Activated CD4-positive, alpha-beta T cell treated with anti-CD3 and anti-CD28 coated beads, Interleukin-2, amount 50 U/mL, for 16 hours (primary cell): ENCODE measurements around the gene CREB3L2.
A peak's percentile ranks its signal among the peaks of the same experiment; 100 is the strongest.

ENCODE experiments used
- DNase-seq: peaks from one replicate; pipeline ENCODE4 v3.0.0-alpha.2; 2020

Gene CREB3L2

DNA sequence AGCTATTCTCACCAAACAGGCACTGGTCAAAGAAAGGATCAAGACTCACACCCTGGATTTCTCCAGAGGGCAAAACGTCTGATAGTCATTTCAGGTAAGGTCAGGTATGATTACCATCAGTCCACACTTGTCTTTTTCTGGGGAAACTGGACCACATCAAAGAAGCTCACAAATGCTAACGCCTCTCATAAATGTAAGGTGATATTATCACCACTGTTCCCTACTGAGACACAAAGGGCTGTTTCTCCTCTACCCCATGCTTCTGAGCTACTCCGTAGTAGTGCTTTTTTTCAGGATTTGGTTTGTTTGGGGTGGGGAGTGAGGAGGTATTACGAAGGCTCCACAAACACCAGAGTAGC lies 51.6 kb downstream of the CREB3L2 start:
- DNase-seq, result no peak

DNA sequence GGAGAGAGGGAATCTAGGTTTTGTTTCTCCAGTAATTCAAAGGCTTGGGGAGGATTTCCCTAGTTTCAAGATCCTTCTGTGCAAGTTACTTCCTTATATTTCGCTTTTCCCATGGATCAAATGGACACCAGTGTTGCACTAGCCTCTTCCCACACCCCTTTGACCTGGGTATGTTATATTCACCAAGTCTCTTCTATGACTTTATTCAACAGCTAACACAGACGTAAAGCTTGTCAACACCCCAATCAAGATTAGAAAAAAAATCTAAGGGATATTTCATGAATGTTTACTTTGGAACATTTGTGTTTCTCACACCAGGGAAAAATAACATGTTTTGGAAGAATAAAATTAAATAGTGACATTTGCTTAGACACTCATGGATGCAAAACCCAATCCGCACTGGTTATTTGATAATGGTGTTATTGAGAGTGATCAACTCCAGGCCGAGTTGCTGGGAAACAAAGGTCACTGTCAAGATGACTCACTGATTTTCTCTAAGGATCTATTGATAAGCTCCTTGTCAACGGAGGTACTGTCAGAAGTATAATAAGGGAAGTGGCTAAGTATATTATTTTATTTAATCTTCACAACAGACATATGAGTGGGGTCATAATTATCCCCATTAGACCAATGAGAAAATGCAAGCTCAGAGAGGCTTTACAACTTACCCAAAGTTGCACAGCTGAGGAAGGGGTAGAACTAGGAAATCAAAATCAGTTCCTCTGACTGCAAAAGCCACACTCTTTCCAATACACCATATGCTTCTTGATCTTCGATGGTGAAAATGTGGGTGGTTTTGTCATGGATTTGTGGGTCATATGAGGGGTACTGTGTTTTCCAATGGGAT lies 52.2 kb downstream of the CREB3L2 start:
- DNase-seq, result no peak

DNA sequence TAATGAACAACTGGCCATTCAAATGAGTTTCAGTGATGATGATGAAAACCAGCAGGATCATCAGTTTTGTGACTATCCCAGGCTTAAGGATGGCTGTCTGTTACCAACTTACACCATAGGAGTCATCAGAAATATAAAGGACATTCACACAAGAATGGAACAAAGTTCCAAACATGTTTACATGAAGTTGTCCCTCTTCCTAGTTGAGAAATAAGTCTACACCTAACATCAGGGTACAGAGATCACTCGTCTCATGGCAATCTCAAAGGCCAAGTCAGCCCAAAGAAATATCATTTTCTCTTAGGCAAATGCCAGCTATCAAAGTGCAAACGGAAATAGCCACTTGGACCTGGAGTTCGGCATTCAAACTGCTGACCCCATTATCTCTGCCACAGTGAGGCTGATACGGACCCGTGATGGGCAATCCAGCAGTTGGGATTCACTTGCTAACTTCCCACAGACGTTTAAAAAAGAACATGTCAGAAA lies 53.0 kb downstream of the CREB3L2 start:
- no peak for DNase-seq

DNA sequence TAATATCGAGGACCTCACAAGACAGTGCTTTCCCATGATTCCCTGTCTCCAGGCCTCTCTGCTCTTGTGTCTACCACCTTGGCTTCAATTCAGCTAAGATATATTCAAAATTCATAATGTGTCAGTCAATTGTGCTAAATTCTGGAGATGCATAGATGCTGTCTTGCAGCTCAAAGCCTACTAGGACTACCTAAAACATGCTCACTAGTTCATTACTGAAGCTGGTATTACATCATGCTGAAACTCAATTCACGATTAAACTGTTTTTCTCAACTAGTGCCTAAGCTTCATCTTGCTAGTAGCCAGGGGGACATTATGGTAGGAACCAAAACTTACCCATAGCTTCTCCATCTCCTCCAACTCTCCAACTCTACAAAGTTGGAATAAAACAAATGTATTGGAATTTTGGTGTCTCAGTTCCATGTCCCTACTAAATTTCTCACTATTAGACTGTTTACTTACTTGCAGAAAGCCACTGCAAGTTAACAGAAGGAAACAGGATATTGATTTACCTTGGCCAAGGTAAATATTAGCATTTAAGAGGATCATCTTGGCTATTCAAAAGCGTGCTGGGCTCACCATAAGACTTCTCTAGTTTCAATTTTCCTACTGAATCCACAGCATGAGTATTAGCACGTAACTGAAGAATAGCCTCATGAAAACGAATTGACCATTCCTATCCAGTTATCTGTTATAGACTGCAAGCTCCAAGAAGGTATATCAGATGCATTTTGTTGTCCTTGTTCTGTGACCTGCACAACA lies 53.6 kb downstream of the CREB3L2 start:
- DNase-seq, result no peak

DNA sequence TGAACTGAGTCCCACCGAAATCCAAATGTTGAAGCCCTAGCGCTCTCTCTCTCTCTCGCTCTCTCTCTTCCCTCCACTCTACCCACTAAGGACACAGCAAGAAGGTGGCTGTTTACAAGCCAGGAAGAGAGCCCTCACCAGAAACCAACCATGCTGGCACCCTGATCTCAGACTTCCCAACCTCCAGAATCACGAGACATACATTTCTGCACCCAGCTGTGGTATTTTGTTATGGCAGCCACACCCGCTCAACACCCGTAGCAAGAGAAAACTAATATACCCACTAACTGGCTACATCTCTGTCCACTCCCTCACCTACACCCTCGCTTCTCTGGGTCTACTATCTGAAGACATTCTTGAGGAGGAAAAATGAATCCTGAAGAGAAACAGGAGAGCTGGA lies 54.8 kb downstream of the CREB3L2 start:
- no peak for DNase-seq

DNA sequence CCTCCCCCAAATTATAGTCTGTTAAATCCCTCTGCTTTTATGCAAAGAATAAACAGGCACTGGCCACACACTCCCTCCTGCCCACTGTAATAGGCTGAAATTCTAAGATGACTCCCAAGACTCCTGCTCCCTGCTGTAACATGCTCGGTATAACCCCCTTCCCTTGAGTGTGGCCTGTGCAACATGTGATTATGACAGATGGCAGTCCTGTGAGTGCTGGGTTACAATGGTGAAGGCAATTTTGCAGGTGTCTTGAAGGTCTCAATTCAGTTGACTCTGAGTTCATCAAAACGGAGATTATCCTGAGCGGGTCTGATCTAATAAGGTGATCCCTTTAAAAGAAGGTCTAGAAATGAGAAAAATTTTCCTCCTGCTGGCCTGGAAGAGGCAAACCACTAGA lies 55.9 kb downstream of the CREB3L2 start:
- no peak for DNase-seq

DNA sequence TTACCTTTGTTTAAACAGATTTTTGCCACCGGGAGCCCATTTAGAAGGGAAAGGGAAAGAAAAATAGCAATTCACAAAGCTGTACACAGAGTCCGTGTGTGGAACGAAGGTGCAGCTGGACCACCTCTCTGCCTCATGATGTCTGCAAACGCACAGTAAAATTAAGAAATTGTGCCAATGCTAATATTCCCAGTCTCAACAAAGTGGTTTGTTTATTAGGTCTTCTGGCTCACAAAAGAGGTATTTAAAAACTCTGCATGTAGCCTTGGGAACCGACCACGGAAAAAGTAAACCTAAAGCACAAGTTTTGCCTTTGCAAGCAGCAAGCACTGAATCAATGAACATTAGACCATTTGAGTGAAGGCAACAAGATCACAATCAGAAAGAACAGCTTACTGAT lies 57.7 kb downstream of the CREB3L2 start:
- DNase-seq, result no peak

DNA sequence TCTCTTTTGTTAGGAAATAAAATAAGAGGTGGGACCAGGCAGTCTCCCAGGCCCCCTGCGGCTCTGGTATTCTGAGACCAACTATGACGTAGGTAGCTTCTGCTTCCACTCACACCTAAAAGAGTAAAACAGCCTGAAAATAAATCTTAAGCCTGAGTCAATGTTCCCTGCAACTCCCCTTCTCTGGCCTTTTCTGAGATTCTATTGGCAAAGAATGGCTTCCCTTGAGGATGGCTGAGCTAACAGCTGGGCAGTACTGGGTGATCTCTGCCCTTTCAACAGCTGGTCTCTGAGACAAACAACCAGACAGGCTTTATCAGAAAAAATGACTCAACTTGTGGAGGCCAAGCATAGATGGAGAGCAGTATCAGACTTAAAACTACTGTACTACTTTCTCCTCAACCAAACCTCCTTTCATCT lies 58.7 kb downstream of the CREB3L2 start:
- DNase-seq, result no peak

DNA sequence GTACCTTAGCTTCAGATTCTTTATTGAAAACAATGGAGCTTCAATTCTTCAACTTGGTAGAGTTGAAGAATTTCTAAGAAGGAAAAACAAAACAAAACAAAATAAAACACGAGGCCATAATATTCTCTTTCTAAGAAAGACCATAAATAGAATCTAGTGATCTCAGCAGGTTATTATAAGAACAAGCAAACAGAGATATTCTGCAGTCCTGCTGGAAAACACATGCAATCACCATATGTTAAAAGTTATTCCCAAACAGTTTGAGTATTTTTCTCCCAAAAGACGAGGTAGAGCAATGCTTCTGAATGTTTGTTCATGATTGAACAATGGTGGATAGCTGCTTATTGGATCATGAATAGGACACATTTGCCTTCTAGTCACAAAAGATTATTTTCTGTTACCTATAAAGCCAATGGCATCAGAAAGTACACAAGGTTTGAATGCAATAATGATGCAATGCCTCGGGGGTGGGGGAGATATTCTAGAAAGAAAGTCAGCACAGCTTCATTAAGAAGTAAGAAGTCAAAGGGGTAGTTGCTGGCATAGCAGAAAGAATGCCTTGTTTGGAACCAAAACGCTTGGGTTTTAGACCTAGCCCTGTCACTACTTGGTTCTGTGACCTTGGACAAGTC lies 59.3 kb downstream of the CREB3L2 start:
- DNase-seq, result no peak

DNA sequence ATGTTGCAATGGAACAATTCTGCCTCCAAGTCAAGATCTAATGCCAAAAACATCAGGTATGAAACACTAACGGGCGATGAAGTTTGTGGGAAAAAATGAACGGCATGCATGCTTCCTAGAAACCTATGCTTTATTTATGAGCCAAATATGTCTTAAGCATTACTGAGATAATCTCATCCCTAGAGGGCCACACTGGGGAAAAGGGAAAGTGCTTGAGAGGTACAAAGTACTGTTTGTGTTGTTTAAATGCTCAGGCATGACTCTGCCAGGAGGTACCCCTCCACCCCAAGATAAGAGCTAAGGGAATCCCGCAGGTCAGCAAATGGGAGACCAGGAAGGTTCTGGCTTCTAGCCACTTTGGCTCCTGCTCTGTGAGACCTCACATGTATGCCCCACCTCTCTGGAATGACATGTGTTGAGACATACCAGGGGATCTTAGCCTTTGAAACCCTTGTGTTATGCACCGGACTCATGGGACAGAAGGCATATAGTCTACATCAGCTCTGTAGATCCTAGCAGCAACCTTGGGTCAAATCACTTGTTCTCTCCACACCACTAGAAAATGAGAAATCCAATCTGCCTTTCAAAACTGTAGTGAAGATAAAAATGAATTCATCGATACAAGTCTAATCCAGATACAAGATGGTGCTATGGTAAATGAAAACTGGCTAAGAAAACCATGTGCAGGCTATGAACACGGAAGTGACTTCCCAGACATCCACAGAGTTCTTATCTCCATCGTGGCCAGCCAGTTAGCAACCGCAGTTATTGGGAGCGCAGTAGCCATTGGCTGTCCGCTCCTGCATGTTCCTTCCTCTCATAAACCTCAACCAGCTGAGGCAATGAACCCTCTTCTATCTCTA lies 61.0 kb downstream of the CREB3L2 start:
- no peak for DNase-seq

DNA sequence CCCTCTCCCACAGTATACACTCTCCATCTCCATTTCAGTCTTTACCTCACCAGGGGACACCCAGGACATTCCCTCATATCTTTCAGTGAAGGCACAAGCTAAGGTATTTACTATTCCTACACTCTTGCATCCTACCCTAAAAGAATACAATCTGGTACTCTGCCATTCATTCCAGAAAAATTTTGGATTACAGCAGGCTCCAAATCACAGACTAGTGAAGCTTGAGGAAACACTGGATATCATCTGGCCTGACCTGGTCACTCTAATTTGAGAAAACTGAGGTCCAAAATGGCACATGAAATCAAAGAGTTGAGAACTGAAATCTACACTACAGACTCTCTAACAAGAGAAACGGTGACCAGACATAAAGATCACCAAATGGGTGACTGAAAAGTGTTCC lies 61.7 kb downstream of the CREB3L2 start:
- DNase-seq, result no peak

DNA sequence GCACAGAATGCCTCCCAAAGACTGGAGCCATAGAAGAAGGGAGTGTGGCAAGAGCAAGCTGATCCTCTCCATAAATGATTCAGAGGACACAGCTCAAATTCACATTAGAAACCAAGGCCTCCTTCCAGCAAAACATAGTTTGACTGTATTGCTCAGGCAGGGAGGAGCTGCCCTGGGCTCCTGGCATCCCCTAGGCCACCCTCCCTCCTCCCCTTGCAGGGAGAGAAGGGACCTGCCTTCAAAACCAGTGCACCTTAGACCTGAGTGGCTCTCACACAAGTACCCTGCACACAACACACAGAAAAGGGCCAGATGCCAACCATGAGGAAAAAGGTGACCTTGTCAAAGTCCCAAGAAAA lies 64.7 kb downstream of the CREB3L2 start:
- DNase-seq, result no peak

DNA sequence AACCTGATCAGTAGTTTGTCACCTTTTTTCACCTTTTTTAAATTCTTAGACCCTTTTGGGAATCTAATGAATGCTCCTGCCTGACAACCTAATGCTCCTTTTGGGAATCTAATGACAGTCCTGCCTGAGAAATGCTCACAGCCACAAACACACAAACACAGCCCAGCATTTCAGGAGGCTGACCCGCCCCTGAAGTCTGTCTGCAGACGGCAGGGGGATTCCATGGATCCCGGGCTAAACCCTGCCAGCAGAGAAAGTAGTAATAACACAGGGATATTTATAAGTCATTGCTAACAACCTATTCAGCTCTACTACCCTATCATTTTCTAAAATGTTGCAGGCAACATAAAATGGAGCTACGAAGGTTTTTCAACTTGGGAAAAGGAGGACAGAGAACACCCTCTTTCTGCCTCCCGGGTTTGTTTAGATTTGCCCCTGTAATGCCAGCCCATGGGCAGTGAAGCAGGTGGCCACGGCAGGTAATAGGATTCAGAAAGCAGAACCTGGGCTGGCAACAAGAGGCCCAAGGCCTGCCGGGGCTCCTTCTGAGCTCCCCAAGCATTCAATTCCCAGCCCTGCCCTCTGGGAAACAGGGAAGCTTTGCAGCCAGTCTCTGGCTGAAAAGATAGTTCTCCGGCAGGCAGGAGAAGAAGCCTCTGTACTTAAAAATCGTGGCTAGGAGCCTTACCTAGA lies 65.2 kb downstream of the CREB3L2 start:
- no peak for DNase-seq

DNA sequence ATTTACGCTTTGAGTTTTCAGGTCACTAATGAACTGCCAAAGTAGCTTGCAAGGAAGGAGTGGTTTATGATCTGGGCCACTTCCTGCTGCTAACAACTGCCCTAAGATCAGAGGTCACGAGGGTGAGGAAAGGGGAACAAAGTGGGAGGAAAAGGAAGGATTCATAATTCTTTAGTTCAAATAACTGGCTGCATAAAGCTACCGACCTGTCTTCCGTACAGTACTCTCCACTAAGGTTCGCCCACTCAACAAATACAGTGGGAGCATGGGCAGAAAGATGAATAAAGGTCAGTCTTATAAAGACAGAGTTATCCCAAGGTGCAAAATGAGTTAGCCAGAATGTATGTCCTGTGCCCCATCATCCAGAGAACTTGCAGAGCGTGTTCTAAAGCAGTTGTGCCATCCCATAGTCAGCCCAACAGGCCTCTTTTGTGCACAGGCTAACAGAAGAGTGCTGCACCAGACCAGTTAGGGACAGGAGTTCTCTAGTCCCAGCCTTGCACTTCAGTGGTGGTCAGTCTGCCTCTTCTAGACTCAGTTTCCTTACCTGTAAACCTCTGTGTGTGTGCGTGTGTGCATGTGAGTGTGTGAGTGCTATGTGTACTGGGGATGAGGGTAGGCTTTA lies 65.9 kb downstream of the CREB3L2 start:
- peak; percentile 25 for DNase-seq

DNA sequence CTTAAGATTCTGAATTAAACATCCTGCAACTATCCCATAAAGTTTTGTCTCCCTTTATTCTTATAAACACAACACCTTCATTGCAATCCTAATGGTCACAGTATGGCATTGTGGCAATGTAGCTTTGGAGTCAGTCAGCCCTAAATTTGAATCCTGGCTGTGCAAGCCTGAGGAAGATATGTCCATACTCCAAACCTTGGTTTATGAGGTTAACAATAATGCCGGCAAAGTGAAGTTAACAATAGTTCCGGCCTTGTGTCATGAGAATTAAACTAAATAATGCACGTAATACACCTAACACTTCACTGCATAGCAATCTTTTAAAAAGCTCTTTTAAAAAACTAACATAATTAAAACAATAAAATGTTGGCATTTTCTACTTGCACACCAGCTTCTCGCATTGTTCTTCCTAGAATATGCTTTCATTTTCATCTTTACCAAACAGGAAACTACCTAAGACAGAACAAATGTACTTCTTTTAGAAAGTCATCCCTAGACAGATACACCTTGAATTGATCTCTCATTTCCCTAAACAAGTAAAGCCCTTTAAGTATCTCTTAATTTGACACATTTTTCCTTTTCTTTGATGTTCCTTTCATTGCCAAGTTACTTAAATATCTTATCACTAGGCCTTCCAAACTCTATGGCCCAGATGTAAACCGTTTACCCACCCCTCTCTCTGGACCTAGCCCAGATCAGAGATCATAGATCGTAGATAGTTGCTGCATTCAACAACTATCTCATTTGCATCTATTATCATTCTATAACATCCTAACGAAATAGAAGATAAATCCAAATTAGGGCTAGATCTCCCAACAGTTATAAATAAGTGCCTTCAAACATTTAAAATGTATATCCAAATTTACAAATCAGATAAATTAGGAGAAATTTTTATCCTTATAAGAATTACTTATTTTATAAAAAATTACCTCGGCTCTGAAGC lies 66.7 kb downstream of the CREB3L2 start:
- DNase-seq, result peak; percentile 56

DNA sequence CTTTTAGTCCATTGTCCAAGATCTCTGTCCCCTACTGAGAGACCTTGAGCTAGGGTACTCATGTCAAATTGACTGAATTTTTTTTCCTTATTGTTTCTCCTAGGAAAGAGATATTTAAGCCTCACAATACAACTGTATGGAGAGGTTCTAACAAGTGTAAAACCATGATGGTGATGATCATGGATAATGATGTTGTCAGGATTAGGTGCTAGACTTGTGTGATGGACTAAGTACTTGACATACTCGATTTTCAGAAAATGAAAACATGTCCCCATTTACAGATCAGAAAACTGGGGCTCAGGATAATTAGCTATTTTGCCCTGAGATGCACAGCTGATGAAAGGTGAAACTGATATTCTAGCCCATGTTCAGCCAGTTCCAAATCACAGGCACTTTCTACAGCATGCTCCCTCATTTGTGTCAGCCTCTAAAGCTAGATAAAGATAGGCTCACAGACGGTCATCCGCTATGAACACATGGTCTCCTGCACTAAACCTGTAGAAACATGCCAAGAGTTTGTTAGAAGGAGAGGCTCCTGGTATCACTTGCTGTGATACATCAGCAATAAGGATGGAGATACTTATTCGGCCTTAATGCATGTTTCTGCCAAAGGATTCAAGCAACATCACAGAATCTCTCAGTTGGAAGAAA lies 67.6 kb downstream of the CREB3L2 start:
- DNase-seq, result no peak

DNA sequence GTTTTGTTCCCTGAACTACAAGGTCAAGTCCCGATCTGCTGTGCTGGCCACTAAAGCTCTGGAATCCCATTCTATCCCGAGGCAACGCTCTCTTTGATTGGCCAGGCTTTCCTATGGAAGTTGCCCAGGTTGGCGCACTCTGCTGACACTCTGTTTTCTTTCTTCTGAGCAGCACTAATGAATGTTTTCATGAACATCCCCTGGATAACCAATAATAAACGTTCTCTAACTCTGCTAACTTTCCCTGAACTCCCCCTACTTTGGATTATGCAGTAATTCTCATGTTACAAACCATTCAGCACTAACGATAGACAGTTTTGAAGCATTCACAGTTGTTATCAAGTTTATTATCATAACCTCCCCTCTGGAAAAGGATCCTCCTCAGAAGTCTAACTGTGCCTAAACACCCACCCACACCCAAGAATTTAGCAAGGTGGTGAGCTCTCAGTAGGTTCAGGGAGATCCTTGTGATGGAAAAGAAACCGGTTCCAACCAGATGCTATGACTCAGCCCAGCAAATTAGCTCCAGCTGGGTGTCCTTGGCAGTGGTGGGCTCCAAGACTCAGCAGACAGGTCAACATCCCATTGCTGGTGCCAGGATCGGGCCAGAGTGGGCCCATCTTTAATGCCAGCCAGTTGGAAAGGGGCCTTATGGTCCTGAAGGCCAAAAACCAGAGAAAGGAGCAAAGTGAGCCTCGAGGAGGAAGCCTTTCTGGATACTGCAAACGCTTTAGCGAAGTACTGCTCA lies 68.4 kb downstream of the CREB3L2 start:
- DNase-seq, result no peak

DNA sequence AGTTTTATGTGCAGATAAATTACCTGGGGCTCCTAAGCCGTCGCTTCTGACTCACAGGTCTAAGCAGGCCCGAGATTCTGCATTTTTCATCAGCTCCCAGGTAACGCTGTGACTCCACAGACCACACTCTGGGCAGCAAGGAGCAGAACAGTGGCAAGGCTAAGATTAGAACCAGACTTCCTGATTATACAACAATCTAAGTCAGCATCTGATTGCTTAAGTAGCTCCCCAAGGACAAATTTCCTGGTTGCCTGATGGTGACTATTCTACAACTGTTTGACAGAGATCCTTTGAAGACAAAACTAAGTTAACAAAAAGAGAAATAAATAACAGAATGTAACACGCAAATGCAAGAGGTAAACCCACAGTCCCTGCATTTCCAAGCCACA lies 69.0 kb downstream of the CREB3L2 start:
- DNase-seq, result no peak

DNA sequence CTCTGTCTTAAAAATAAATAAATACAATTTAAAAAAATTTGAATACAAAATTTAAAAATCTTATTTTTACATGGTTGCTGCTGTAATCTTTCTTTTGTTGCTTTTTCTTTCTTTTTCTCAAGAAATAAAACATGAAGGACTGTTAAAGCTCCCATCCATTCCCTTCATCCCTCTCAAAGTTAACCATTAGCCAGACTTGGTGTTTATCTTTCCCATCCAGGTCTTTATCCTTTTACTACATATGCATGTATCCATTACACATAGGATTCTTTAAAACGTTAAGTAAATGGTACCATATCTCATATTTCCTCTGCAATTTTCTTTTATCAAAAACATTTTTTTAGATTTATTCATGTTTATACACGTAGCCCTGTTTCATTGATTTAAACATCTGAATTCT lies 70.1 kb downstream of the CREB3L2 start:
- no peak for DNase-seq
